OCI-LY7 (cell line): ENCODE data around the gene KLRF1. TPM values are rescaled to one million over a fixed set of nuclear protein-coding genes. Genes with fewer than 3 reads are reported as not detected.

ENCODE experiments used
- BruUV-seq: library from RNA; stranded (reverse); fragments of 400-500 nt; replicated peaks from 2 replicates; lab custom pipeline; 2021; lab: Mats Ljungman, UMichigan
- CTCF ChIA-PET: fragments of 300-600 bp; sonication (Branson Sonifier 250); formaldehyde crosslinking; loops from one replicate; lab custom pipeline; 2022; ENCODE audit warnings: antibody characterized with exemption; ENCODE audit not compliant: unreplicated experiment; lab: Charles Lee
- POLR2A ChIA-PET: fragments of 300-600 bp; sonication (Branson Sonifier 250); formaldehyde crosslinking; loops from one replicate; lab custom pipeline; 2022; ENCODE audit warnings: antibody characterized with exemption; lab: Charles Lee
- DNase-seq: peaks from one replicate; pipeline ENCODE4 v3.0.0-alpha.2; 2015; ENCODE audit warnings: low spot score
- H2AFZ ChIP-seq: fragments of 200-600 bp; sonication (generic), shearing (Covaris generic); 2 replicates; pipeline ENCODE4 v1.6.1; 2014; ENCODE audit warnings: mild to moderate bottlenecking, antibody characterized with exemption, low read length, moderate library complexity
- H3K27ac ChIP-seq: fragments of 200-600 bp; sonication (generic); 2 replicates; pipeline ENCODE4 v1.5.1; 2014; ENCODE audit warnings: mixed run types, low read depth, mild to moderate bottlenecking, moderate library complexity, low read length, inconsistent platforms; ENCODE audit not compliant: poor library complexity, severe bottlenecking
- H3K36me3 ChIP-seq: fragments of 200-600 bp; sonication (generic); 2 replicates; pipeline ENCODE4 v1.6.1; 2014; ENCODE audit warnings: mild to moderate bottlenecking, antibody characterized with exemption, low read length, moderate library complexity, mixed read lengths; ENCODE audit not compliant: insufficient read depth
- H3K4me1 ChIP-seq: fragments of 200-600 bp; sonication (generic); 2 replicates; pipeline ENCODE4 v1.5.1; 2014; ENCODE audit warnings: mild to moderate bottlenecking, low read length; ENCODE audit not compliant: insufficient read depth, poor library complexity, severe bottlenecking
- H3K4me2 ChIP-seq: fragments of 200-600 bp; sonication (generic); 2 replicates; pipeline ENCODE4 v1.6.1; 2014; ENCODE audit warnings: mild to moderate bottlenecking, low read length
- H3K4me3 ChIP-seq: fragments of 200-600 bp; sonication (generic); 2 replicates; pipeline ENCODE4 v1.5.1; 2014; ENCODE audit warnings: mild to moderate bottlenecking, low read depth, low read length; ENCODE audit not compliant: poor library complexity, severe bottlenecking
- H3K79me2 ChIP-seq: fragments of 200-600 bp; sonication (generic); 2 replicates; pipeline ENCODE4 v1.6.1; 2016; ENCODE audit warnings: low read depth, mild to moderate bottlenecking, low read length, moderate library complexity, mixed read lengths; ENCODE audit not compliant: insufficient read depth
- H3K9me2 ChIP-seq: fragments of 200-600 bp; sonication (generic); 2 replicates; pipeline ENCODE4 v1.6.1; 2016; ENCODE audit warnings: mild to moderate bottlenecking, low read length, mixed read lengths; ENCODE audit not compliant: insufficient read depth
- H3K9me3 ChIP-seq: fragments of 200-600 bp; sonication (generic); 2 replicates; pipeline ENCODE4 v1.6.1; 2014; ENCODE audit warnings: mild to moderate bottlenecking, mixed run types, low read length, mixed read lengths
- H4K20me1 ChIP-seq: fragments of 200-600 bp; sonication (generic); 2 replicates; pipeline ENCODE4 v1.6.1; 2014; ENCODE audit warnings: mild to moderate bottlenecking, antibody characterized with exemption, low read length, moderate library complexity, mixed read lengths; ENCODE audit not compliant: insufficient read depth
- CTCF ChIP-seq: fragments of 200-600 bp; sonication (generic); conservative IDR thresholded peaks from 2 replicates; pipeline ENCODE4 v1.5.1; 2014; ENCODE audit warnings: mild to moderate bottlenecking, antibody characterized with exemption, low read length, moderate library complexity, mixed read lengths
- EZH2phosphoT487 ChIP-seq: fragments of 200-600 bp; sonication (generic); IDR thresholded peaks from 2 replicates; pipeline ENCODE4 v1.6.1; 2018; ENCODE audit warnings: low read depth, borderline replicate concordance, mild to moderate bottlenecking, mixed run types, antibody characterized with exemption, low read length, moderate library complexity, mixed read lengths
- intact Hi-C: fragments of 100-400 bp; cut with micrococcal nuclease; formaldehyde crosslinking; loops from one replicate; pipeline ENCODE4 v1.10.0; 2022; ENCODE audit not compliant: unreplicated experiment
- total RNA-seq, 2 experiments: library from RNA; depleted of rRNA in 1 of 2; stranded (reverse); fragments of >200 nt in 1 of 2; shearing (Covaris generic) in 1 of 2; gene quantifications; 2 replicates each; pipeline ENCODE4 v1.2.3, GENCODE V29; 2014 to 2022

Gene KLRF1
- total RNA-seq, 2 experiments from 2014 or later: not detected

DNA sequence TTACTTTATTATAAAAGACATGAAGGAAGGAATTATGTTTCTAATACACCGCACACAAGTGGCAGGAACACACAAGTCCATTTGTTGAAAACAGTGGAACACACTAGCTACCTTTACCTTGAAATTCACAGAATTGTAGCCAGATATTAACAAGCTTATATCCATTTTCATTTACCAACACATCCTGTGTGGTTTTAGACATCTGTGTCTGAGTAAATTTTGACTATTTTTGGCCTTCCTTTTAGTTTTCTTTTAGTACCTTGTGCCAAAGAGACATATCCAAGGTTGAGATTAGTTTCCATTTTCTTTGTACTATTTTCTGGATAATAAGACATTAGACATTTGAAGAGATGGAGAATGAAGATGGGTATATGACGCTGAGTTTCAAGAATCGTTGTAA, 54.0 kb downstream of the KLRF1 start, which contains the start of gene KLRF2:
Gene KLRF2 (plus strand): TSS at position 244 of the 400 bp plus-strand sequence. CDS start 107 bp downstream, at position 351.
- DNase-seq: no peak
- H3K4me1 ChIP-seq: peaks cover 5% of the 10 kb centered on the region
- no peak within 1 kb of the TSS for H3K27ac ChIP-seq
- BruUV-seq: no TSS peak
- no peak within 1 kb of the TSS for H3K4me2 ChIP-seq
- intact Hi-C loops: no loop called here
- TF ChIP-seq EZH2phosphoT487 (no peak), CTCF (no peak)
- CTCF ChIA-PET: no interaction called here
- no peaks in the 10 kb centered on the region for H4K20me1 ChIP-seq
- H3K9me2 ChIP-seq: no peaks in the 10 kb centered on the region
- POLR2A ChIA-PET: no interaction called here
- no peaks in the 10 kb centered on the region for H3K79me2 ChIP-seq
- no peak within 1 kb of the TSS for H3K4me3 ChIP-seq
- H3K9me3 ChIP-seq: no peaks in the 10 kb centered on the region
- H3K36me3 ChIP-seq: no peaks in the 10 kb centered on the region
- H2AFZ ChIP-seq: peak within 1 kb of the TSS; percentile 55

GRCh38 chr12:9881988-9882387, 54.7 kb downstream of the KLRF1 start:
- Histone ChIP-seq H3K4me2 (no peak overlapping the region), H3K4me3 (no peak overlapping the region), H3K9me2 (no peaks in the 10 kb centered on the region), H3K4me1 (peaks cover 5% of the 10 kb centered on the region), H3K27ac (no peak overlapping the region), H3K36me3 (no peaks in the 10 kb centered on the region), H3K9me3 (no peaks in the 10 kb centered on the region), H4K20me1 (no peaks in the 10 kb centered on the region), H3K79me2 (no peaks in the 10 kb centered on the region), H2AFZ (no peak overlapping the region)
- ChIA-PET CTCF (no interaction called here), POLR2A (no interaction called here)
- no peak for TF ChIP-seq EZH2phosphoT487
- no peak for TF ChIP-seq CTCF
- BruUV-seq: no TSS peak
- DNase-seq: no peak
- intact Hi-C loops: no loop called here

DNA sequence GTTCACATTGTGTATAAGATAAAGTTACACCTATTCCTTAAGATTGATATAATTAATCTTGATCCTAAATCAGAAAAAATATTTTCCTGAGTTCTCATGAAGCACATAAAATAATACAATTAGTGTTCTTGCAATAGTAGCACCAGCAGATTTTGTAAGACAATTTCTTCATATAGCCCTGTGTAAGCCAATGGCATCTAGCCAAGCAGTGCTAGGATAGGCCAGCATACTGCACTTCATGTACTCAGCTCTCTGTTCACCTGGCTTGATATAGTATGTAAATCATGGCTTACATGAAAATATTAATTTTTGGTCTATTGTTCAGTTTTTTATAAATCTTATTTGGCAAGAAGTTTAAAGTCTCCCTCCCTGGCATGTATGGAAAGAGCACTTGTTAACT, 55.9 kb downstream of the KLRF1 start:
- Histone ChIP-seq H4K20me1 (no peaks in the 10 kb centered on the region), H3K79me2 (no peaks in the 10 kb centered on the region), H3K4me2 (no peak overlapping the region), H3K27ac (no peak overlapping the region), H3K4me1 (peaks cover 5% of the 10 kb centered on the region), H3K4me3 (no peak overlapping the region), H3K9me3 (no peaks in the 10 kb centered on the region), H3K9me2 (no peaks in the 10 kb centered on the region), H2AFZ (no peak overlapping the region), H3K36me3 (no peaks in the 10 kb centered on the region)
- DNase-seq: no peak
- BruUV-seq: no TSS peak
- ChIA-PET POLR2A (interaction anchor here (0.5 kb wide), 1 partner anchor 1384 kb away, joined by 3 read pairs; no protein-coding TSS in a partner anchor), CTCF (no interaction called here)
- intact Hi-C loops: no loop called here
- TF ChIP-seq CTCF (no peak), EZH2phosphoT487 (no peak)
